Measurements from ENCODE around the gene SECISBP2L.

The SECISBP2L gene

DNA sequence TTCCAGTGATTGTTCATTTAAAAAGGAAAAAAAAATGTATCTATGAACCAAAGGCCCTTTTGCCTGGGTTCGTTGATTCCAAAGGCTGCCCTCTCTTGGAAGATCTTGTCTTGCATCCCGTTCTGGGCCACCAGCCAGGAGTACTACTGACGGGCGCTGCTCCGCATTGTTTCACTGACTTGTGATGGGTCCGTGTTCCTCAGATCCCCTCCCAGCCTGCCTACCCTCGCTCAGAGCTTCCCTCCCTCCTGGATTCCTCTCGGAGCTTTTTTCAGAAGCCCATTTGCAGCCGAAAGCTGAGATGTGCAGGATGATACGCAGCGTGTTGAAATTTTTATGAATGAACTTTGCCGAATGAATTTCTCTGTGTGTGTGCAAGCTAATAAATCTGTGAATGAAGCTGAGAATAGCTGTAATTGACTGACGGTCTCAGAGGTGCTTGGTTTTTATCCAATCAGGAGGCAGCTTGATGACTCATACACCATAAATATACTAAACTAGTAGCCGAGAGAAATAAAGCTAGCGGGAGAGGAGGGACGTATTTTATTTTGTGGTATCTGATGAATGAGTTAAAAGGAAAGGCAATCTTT lies 82.6 kb downstream of the SECISBP2L start, which contains the start of gene SHC4:
SHC4 (minus strand) TSS at position 396 of the 590 bp plus-strand sequence. CDS start 904 bp downstream, outside the sequence.
- peak; percentile 41 for DNase-seq

DNA sequence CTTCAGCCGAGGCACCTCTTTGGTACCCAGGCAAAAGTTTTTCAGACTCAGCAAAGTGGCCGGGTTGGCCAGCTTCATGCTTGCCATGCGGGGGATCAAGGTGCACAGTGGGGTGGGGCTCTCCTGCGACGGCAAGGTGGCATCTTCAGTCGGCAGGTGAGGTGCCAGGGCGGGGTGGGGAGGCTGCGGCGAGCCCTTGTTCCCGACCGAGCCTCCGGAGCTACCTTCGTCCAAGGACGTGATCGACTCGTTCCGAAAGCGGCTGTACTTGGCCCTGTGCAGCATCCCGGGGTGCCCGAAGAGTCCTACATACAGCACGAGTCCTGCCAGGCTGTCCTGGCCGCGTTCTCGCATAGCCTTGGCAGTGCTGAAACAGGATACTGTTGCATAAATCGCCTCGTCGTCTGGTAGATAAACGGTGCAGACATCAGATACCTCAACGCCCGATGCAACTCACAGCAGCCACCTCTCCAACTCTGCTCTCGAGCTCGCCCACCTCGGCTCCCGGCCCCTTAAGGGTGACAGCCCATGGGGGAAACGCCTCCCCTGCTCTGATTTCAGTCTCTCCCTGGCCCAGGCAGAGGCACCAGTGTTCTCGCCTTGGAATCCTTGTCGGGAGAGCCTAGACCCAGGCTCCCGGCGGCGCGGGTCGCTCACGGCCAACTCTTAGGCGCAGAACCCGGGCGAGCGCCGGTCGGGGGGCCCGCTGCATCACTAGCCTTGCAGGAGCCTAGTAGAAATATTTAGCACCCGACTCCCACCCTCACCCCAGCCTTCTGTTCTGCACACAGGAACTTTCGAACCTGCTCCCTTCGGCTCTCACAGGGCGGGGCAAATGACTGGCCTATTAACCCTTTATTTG lies 83.4 kb downstream of the SECISBP2L start:
- DNase-seq: no peak

DNA sequence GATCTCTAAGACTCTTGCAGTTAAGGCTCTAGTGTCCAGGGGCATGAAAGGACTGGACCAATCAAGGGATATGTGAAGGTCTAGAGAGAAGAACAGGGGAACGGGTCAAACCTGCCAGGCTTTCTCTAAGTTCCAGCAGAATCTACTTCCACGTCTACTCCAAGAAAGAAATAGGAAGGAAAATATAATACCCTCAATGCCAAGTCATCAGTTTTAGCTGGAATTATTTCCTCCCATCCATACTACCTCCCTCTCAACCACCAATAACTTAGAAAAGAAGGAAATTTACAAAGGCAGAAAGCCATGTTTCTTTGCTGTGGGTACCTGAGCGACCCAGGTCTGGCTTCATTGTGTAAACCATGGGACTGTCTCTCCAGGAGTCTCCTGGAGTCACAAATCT lies 90.3 kb downstream of the SECISBP2L start:
- DNase-seq: no peak

DNA sequence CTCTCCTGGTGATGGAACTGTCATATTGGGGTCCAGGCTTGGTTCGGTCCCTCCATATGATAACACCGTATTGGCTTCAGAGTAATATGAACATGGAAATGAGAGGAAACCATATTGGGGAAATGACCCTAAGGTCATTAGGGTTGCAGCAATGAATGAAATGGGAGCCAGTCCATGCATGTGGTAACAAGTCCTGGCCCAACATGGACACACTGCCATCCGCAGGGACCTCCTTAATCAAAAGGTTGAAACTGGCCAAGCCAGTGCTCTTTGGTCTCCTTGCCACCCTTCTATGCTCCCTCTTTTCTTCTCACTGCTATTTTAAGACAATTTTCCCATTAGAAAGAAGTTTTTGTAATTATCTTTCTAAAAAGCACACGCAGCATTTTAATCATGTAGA lies 90.9 kb downstream of the SECISBP2L start:
- no peak for DNase-seq

DNA sequence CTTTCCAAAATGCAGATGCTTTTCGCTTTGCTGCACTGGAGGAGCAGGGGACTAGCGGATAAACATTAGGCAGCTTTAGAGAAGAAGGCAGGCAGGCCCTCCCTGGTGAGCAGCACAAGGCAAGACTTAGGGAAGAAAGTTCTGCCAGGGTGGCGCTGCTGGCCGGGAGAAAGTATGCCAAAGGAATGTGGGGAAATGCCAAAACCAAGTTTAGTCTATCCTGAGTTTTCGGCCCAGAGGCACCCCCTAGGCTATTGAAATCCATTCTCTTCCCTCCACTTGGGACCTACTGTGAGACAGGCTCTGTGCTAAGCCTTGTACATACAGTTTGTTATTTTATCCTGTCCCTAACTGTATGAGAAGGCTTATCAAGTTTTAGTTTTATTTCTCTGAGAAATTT lies 91.7 kb downstream of the SECISBP2L start:
- no peak for DNase-seq

DNA sequence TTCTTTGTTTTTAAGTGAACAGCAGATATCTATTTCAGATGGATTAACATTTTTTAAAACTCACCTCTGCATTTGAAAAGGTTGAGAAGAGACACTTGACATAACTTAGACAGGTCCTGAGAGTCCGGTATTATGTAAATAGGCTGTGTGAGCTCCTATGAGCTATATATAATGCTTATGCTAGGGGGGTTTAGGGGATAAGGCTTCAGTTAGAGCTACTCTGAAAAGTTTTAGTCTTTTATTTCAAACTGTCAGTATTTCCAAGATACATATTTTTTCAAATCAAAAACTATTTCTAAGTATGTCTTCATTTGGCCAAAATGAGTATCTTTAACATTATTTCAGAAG lies 99.4 kb downstream of the SECISBP2L start:
- DNase-seq: no peak

DNA sequence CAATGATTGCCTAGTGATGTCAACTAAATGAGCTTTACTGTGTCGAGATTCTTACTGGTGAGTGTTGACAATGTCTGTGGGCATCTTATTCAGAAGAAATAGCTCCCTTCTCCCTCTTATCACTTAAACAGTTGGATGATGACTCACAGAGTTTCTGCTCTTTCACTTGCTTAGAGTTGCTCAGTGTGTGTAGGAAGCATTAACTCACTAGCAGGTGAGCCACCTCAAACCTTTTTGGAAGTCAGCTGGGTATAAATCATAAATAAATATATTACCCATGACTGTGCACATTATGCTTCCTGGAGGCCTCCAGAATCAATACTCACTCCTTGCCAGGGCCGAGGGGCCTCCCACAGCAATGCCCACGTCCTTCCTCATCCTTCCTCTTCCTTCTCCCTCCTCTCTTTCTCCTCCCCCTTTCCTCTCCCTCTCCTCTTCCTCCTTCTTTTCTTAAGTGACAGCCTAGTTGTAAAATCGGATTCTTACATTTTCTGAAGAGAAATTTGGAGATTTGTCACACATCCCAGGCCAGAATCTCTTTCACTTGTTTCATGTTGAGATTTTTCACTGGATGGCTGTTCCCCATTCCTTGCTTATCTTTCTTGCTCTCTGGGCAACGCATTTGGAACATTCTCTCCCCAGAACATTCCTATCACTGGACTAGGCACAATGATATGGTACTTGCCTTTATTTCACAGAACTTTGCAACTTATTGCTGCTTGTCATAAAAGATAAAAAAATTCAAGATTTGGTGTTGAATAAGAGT lies 100.0 kb downstream of the SECISBP2L start:
- DNase-seq: no peak

DNA sequence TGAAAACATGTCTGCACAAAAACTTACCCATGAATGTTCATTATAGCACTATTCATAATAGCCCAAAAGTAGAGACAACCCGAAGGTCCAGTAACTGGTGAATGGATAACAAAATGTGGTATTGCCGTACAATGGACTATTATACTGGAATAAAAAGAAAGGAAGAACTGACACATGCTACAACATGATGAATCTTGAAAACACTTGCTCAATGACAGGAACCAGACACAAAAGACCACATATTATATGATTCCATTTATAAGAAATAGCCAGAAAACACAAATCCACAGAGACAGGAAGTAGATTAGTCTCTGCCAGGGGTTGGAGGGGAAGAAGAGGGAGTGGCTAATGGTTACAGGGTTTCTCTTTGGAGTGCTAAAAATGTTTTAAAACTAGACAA lies 100.9 kb downstream of the SECISBP2L start:
- DNase-seq: no peak

DNA sequence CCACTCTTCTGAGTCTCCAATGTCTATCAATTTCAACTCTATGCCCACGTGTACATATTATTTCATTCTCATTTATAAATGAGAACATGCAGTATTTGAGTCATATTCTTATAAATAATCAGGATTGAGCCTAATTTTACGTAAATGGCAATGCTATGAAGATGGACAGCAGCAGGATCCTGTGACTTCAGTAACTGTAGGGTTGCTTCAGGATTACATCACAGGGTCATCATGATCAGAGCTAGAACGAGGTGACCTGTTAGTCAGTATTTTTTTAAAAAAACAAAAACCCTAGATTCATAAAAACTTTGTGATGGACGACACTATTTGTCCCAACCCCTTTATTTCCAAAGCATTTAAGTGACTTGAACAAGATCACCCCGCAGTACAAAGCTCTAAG lies 104.3 kb downstream of the SECISBP2L start:
- no peak for DNase-seq

DNA sequence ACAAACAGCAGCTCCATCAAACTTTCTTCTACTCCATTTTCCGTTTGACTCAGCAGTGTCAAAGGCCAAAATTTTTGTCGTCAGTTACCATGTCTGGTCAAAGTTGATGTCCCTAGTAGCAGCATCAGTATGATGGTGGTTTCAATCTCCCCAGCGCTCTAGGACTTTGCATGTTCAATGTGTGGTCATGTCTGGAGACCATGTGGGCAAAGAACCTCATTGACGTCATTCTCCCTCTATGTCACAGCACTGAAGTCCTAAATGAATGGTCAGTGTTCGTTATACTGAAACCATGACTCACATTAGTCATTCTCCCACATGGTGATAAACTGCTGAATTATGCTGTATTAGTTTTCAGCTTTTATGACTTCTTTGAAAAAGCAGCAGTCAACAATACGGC lies 105.7 kb downstream of the SECISBP2L start:
- DNase-seq: no peak

DNA sequence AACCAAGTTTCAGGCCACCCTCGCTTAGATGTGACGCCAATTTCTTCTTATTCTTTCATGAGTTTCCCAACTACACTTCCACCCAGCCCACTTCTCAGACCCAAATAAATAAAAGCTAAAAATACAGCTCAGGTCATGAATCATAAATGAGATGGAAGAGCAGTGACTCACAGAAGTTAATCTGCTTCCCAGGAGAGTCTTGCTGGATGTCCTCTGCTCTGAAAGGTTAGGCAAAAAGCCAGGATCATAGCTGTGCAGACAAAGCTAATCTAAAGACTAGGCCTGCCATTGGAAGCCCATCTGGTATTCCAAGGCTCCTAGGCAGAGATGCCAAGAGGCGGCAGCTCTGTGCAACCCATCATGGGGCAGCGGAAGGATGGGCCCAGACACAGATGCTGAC lies 106.6 kb downstream of the SECISBP2L start:
- no peak for DNase-seq

Data from CD4-positive, alpha-beta T cell treated with Interleukin-10 for 1 hour (primary cell).